ENCODE measurements around the gene PTPRN2.
"Not testable (repeated sequence)": the region's sequence is repeated elsewhere in the genome, so short reads cannot be mapped to it uniquely, and the experiment has no call there.

The PTPRN2 gene

DNA sequence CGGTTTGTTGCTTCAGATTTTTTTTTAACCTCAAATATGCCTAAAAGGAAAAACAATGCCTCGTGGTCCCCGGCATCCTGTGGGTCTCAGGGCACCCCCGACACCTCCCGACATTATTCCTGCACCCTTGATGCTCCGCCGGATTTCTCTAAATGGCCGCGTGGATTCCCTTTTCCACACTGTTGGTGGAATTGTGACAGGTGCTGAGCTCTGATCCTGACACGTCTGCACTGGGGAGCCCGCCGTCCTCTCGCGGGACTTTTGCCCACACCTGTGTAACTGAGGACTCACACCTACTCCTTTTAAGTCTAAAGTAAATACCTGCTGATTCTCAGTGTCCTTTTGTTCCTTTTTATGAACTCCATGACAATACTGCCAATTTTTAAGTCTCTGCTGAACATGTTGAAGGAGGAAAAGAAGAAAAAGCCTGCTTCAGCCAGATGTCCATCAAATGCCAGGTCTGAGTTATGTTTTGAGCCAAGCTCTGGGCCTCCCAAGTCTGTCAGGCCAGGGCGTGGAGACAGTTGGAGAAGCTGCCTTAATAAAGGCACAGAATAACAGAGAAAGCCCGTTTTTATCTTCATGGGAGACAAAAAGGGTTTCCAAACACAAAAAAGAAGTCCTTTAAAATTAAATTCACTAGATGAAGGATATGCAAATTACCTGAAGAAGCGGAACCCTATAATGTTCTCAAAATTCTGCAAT is 682.6 kb downstream of the PTPRN2 start:
- DNase-seq (no peak), ATAC-seq (replicated peaks) (no peak)
- Mint-ChIP-seq H3K9me3 (no peaks in the 10 kb centered on the region), H3K36me3 (ENCODE audit: insufficient read depth) (no peaks in the 10 kb centered on the region), H3K4me1 (ENCODE audit: low read depth in 2 of 2) (no peaks in the 10 kb centered on the region), H3K4me3 (no peak overlapping the region), H3K27ac (no peak overlapping the region), H3K27me3 (peaks cover 0 to 15% of the 10 kb centered on the region in 2 donors)

GRCh38 chr7:157904211-157904865 is 683.3 kb downstream of the PTPRN2 start:
- ATAC-seq (replicated peaks) (no peak), DNase-seq (no peak)
- no peaks in the 10 kb centered on the region for H3K4me1 Mint-ChIP-seq (ENCODE audit: low read depth in 2 of 2)
- no peaks in the 10 kb centered on the region for H3K9me3 Mint-ChIP-seq
- no peak overlapping the region for H3K27ac Mint-ChIP-seq
- no peaks in the 10 kb centered on the region for H3K36me3 Mint-ChIP-seq (ENCODE audit: insufficient read depth)
- H3K4me3 Mint-ChIP-seq = no peak overlapping the region
- H3K27me3 Mint-ChIP-seq = peaks cover 0 to 15% of the 10 kb centered on the region in 2 donors

DNA sequence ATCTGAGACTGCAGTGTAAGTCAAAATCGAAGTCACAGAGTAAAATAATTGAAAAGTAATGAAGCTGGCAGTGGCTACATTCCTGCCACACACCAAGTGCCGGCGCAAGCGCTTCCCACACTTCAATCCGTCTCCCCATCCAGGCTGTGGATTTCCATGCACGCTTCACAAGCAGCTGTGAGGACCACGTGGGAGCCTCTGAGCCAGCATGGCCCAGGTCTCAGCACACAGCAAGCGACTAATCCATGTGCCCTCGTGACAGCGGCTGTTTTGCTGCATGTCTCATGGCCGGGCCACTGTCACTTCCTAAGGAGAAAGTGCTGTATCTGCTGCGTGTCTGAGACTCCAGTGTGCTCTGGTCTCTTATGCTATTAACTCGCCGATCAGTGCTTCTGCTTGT is 683.9 kb downstream of the PTPRN2 start:
- Mint-ChIP-seq H3K4me3 (no peak overlapping the region), H3K27ac (no peak overlapping the region), H3K9me3 (no peaks in the 10 kb centered on the region), H3K27me3 (peaks cover 0 to 15% of the 10 kb centered on the region in 2 donors), H3K4me1 (ENCODE audit: low read depth in 2 of 2) (no peaks in the 10 kb centered on the region), H3K36me3 (ENCODE audit: insufficient read depth) (no peaks in the 10 kb centered on the region)
- DNase-seq (no peak), ATAC-seq (replicated peaks) (no peak)

- Mint-ChIP-seq H3K27me3 (peaks cover 0 to 15% of the 10 kb centered on the region in 2 donors), H3K9me3 (no peaks in the 10 kb centered on the region), H3K4me3 (no peak overlapping the region), H3K4me1 (ENCODE audit: low read depth in 2 of 2) (no peaks in the 10 kb centered on the region), H3K27ac (no peak overlapping the region), H3K36me3 (ENCODE audit: insufficient read depth) (no peaks in the 10 kb centered on the region)
- ATAC-seq (replicated peaks) (no peak), DNase-seq (no peak)
Measured at GRCh38 chr7:157903296-157903695, 684.3 kb downstream of the PTPRN2 start.

DNA sequence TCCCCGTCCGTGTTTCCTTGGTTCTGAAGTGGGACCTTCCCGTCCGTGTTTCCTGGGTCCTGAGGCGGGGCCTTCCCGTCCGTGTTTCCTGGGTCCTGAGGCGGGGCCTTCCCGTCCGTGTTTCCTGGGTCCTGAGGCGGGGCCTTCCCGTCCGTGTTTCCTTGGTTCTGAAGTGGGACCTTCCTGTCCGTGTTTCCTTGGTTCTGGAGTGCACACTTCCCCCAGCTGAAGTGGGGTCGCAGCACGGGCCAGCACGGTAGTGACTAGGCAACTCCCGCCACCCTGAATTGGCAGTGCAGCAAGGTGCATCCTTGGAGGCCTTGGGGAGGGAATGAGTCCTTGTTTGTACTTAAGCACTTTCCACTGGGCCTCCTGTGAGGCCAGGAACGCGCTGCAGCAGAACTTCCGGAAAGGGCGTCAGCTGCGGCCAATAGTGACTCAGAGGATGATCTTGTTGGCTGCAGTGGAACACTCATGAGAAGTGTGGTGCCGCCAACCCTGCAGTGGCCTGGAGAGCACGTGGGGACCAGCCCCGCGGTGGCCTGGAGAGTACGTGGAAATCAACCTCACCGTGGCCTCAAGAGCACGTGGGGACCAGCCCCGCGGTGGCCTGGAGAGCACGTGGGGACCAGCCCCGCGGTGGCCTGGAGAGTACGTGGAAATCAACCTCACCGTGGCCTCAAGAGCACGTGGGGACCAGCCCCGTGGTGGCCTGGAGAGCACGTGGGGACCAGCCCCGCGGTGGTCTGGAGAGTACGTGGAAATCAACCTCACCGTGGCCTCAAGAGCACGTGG is 685.6 kb downstream of the PTPRN2 start:
- H3K27ac Mint-ChIP-seq; H3K4me3 Mint-ChIP-seq; H3K4me1 Mint-ChIP-seq (ENCODE audit: low read depth in 2 of 2); ATAC-seq (replicated peaks); DNase-seq; H3K36me3 Mint-ChIP-seq (ENCODE audit: insufficient read depth); H3K9me3 Mint-ChIP-seq; H3K27me3 Mint-ChIP-seq: not testable (repeated sequence)

GRCh38 chr7:157901166-157901565 is 686.5 kb downstream of the PTPRN2 start:
- Mint-ChIP-seq H3K9me3 (no peaks in the 10 kb centered on the region), H3K27ac (no peak overlapping the region), H3K36me3 (ENCODE audit: insufficient read depth) (no peaks in the 10 kb centered on the region), H3K4me1 (ENCODE audit: low read depth in 2 of 2) (no peaks in the 10 kb centered on the region), H3K4me3 (no peak overlapping the region), H3K27me3 (peaks cover 0 to 7% of the 10 kb centered on the region in 2 donors)
- ATAC-seq (replicated peaks) = no peak
- DNase-seq = no peak

GRCh38 chr7:157900556-157900955 is 687.1 kb downstream of the PTPRN2 start:
- peaks cover 0 to 7% of the 10 kb centered on the region in 2 donors for H3K27me3 Mint-ChIP-seq
- H3K4me3 Mint-ChIP-seq = no peak overlapping the region
- no peaks in the 10 kb centered on the region for H3K9me3 Mint-ChIP-seq
- DNase-seq (no peak), ATAC-seq (replicated peaks) (no peak)
- H3K27ac Mint-ChIP-seq = no peak overlapping the region
- H3K36me3 Mint-ChIP-seq (ENCODE audit: insufficient read depth) = no peaks in the 10 kb centered on the region
- H3K4me1 Mint-ChIP-seq (ENCODE audit: low read depth in 2 of 2) = no peaks in the 10 kb centered on the region

DNA sequence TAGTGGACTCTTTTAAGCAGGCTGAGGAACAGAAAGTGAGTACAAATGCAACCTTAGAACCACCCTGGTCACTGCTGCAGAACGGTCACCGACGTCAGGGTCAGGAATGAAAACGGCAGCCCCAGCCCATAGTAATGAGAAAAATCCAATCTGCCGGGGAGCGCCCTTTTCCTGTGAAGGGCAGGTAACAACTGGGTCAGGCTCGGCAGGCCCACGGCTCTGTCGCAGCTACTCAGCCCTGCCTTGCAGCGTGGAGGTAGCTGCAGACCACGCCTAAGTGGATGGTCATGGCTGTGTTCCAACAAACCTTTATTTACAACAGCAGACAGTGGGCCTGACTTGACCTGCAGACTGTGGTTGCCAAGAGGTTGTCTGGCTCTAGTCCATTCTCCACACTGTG is 687.6 kb downstream of the PTPRN2 start:
- DNase-seq (no peak), ATAC-seq (replicated peaks) (no peak)
- no peaks in the 10 kb centered on the region for H3K36me3 Mint-ChIP-seq (ENCODE audit: insufficient read depth)
- H3K9me3 Mint-ChIP-seq = no peaks in the 10 kb centered on the region
- no peaks in the 10 kb centered on the region for H3K4me1 Mint-ChIP-seq (ENCODE audit: low read depth in 2 of 2)
- peaks cover 0 to 7% of the 10 kb centered on the region in 2 donors for H3K27me3 Mint-ChIP-seq
- H3K27ac Mint-ChIP-seq = no peak overlapping the region
- no peak overlapping the region for H3K4me3 Mint-ChIP-seq

- DNase-seq (no peak), ATAC-seq (replicated peaks) (no peak)
- Mint-ChIP-seq H3K9me3 (no peaks in the 10 kb centered on the region), H3K36me3 (ENCODE audit: insufficient read depth) (no peaks in the 10 kb centered on the region), H3K27me3 (peaks cover 0 to 7% of the 10 kb centered on the region in 2 donors), H3K27ac (no peak overlapping the region), H3K4me1 (ENCODE audit: low read depth in 2 of 2) (no peaks in the 10 kb centered on the region), H3K4me3 (no peak overlapping the region)
Measured at GRCh38 chr7:157898802-157899505, 688.7 kb downstream of the PTPRN2 start.

- Mint-ChIP-seq H3K4me3 (no peak overlapping the region), H3K27me3 (peaks cover 0 to 7% of the 10 kb centered on the region in 2 donors), H3K9me3 (no peaks in the 10 kb centered on the region), H3K36me3 (ENCODE audit: insufficient read depth) (no peaks in the 10 kb centered on the region), H3K4me1 (ENCODE audit: low read depth in 2 of 2) (no peaks in the 10 kb centered on the region), H3K27ac (no peak overlapping the region)
- no peak for DNase-seq
- no peak for ATAC-seq (replicated peaks)
Measured at GRCh38 chr7:157898261-157898660, 689.4 kb downstream of the PTPRN2 start.

- Mint-ChIP-seq H3K27me3 (peaks cover 0 to 7% of the 10 kb centered on the region in 2 donors), H3K36me3 (ENCODE audit: insufficient read depth) (no peaks in the 10 kb centered on the region), H3K4me1 (ENCODE audit: low read depth in 2 of 2) (peaks cover 3% of the 10 kb centered on the region in 2 donors), H3K9me3 (peaks cover 0 to 3% of the 10 kb centered on the region in 2 donors), H3K4me3 (no peak overlapping the region), H3K27ac (no peak overlapping the region)
- DNase-seq = no peak
- ATAC-seq (replicated peaks) = no peak
Measured at GRCh38 chr7:157897681-157898080, 689.9 kb downstream of the PTPRN2 start.

DNA sequence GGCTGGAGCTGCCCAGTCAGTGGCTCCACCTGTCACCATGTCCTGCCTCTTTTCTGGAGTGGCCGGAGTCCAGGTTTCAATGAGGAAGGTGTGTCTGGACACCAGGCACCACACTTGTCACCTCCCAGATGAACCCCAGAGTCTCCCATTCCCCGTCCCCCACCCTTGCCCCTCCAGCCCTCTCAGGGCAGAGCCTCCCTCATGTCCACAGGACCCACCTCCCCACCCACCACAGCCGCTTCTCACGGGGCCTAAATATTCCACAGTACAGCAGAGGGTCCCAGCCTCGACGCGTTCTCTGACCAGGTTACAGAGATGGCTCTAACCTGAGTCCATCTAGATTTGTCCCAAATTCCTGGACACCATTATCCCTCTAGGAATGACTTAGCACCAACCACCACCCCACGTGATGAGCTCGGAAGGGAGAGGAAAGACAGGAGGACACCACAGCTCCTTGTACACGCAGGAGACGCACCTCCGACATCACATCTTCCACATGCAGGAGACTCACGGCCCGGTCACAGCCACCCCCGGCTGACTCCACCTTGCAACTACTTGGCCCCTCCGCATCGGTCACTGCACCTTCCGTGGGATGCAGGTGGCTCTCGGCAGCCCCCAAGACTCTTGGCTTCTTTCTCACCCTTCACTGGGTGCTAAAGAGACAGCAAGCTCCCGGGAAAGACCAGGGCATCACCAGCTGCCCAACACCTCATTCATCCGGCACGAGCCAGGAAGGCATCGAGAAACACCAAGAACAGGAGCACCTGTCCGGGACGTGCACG is 690.7 kb downstream of the PTPRN2 start:
- DNase-seq = no peak
- Mint-ChIP-seq H3K27ac (no peak overlapping the region), H3K36me3 (ENCODE audit: insufficient read depth) (no peaks in the 10 kb centered on the region), H3K4me1 (ENCODE audit: low read depth in 2 of 2) (peaks cover 3% of the 10 kb centered on the region in 2 donors), H3K27me3 (peaks cover 0 to 7% of the 10 kb centered on the region in 2 donors), H3K4me3 (no peak overlapping the region), H3K9me3 (peaks cover 0 to 5% of the 10 kb centered on the region in 2 donors)
- ATAC-seq (replicated peaks) = no peak

DNA sequence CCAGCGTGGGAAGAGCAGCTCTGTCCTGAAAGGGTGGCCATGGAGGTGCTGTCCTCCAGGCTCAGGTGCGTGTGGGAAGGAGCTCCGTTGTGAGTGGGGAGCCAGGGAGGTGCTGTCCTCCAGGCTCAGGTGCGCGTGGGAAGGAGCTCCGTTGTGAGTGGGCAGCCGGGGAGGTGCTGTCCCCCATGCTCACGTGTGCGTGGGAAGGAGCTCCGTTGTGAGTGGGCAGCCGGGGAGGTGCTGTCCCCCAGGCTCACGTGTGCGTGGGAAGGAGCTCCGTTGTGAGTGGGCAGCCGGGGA is 691.3 kb downstream of the PTPRN2 start:
- not testable (repeated sequence) for H3K4me3 Mint-ChIP-seq

More for the DNA sequence above, 691.3 kb downstream of the PTPRN2 start:
- H3K4me1 Mint-ChIP-seq (ENCODE audit: low read depth in 2 of 2); DNase-seq; H3K27me3 Mint-ChIP-seq; ATAC-seq (replicated peaks); H3K9me3 Mint-ChIP-seq; H3K36me3 Mint-ChIP-seq (ENCODE audit: insufficient read depth); H3K27ac Mint-ChIP-seq: not testable (repeated sequence)

All from effector memory CD8-positive, alpha-beta T cell (primary cell).